Measurements from ENCODE around the gene RANBP10. TPM values are rescaled to one million over a fixed set of nuclear protein-coding genes. Genes with fewer than 3 reads are reported as not detected.

RANBP10 gene
- total and polyA plus RNA-seq, 2 donors (not counting 3 experiments of a cell fraction or from before 2014, with no cell fraction given): 25.6 to 28.8 TPM

GRCh38 chr16:67683767-67684166 is 122.6 kb downstream of the RANBP10 start:
- ChIA-PET CTCF (interaction anchor here (4.2 kb wide), 1 partner anchor 11 kb away, joined by 22 read pairs; no protein-coding TSS in a partner anchor), POLR2A (no interaction called here)
- H3K27me3 ChIP-seq (ENCODE audit: control insufficient read depth in 2 of 2, insufficient read depth in 2 of 2, low read length in 2 of 2): no peaks in the 10 kb centered on the region
- H3K4me1 ChIP-seq (ENCODE audit: control insufficient read depth, extremely low read depth, insufficient read depth, low read length): peaks cover 9% of the 10 kb centered on the region
- FAIRE-seq (no peak), DNase-seq (ENCODE audit: low read depth, low spot score) (no peak)
- no peaks in the 10 kb centered on the region for H3K9me3 ChIP-seq (replicated peaks; ENCODE audit: control insufficient read depth, insufficient read depth, low read length)
- H3K79me2 ChIP-seq (ENCODE audit: control insufficient read depth, insufficient read depth, low read length): peaks cover 2% of the 10 kb centered on the region
- no peaks in the 10 kb centered on the region for H3K9me1 ChIP-seq (replicated peaks; ENCODE audit: control insufficient read depth, extremely low read depth, insufficient read depth, low read length)
- intact Hi-C loops (cut with micrococcal nuclease) (no loop called here), dilution Hi-C loops (cut with MboI; ENCODE audit: extremely low pct_ligation_motif_present, low sequenced_read_pairs) (loop anchor here (25.0 kb wide), 1 partner anchor 229 kb away; no protein-coding TSS in a partner anchor)
- H3K4me2 ChIP-seq (ENCODE audit: insufficient read depth, low read length): no peak overlapping the region
- TF ChIP-seq POLR2A (IDR thresholded peaks at IDR 0.05; ENCODE audit: low read depth, low read length): no peak
- no peak for TF ChIP-seq MYC (IDR thresholded peaks at IDR 0.05; ENCODE audit: low read depth, low read length)
- TF ChIP-seq POLR2AphosphoS5 (IDR thresholded peaks at IDR 0.05; ENCODE audit: insufficient read depth, low read depth, low read length): no peak
- TF ChIP-seq CTCF (IDR thresholded peaks at IDR 0.05; ENCODE audit: extremely low read depth in 1 of 2, insufficient read depth in 1 of 2, low read depth in 1 of 2, low read length in 2 of 2): no peak
- TF ChIP-seq JUN (IDR thresholded peaks at IDR 0.05; ENCODE audit: borderline replicate concordance, insufficient read depth, insufficient read length, low read depth): no peak
- no peak for TF ChIP-seq EZH2 (IDR thresholded peaks at IDR 0.05; ENCODE audit: borderline replicate concordance, low read depth, low read length, severe bottlenecking)
- no peak for TF ChIP-seq FOS (IDR thresholded peaks at IDR 0.05; ENCODE audit: borderline replicate concordance, insufficient read depth, low read length)
- no peak for TF ChIP-seq GATA2 (IDR thresholded peaks at IDR 0.05; ENCODE audit: insufficient read depth, insufficient read length, low read depth, low read length)
- no peak for TF ChIP-seq MAX (IDR thresholded peaks at IDR 0.05; ENCODE audit: insufficient read depth, insufficient read length)
- no peak overlapping the region for H3K27ac ChIP-seq (ENCODE audit: insufficient read depth, low read depth, low read length)
- no TSS peak for BruUV-seq (replicated peaks)
- H3K36me3 ChIP-seq (ENCODE audit: control insufficient read depth in 2 of 2, extremely low read depth in 1 of 2, insufficient read depth in 2 of 2, low read length in 2 of 2): peaks cover 4 to 20% of the 10 kb centered on the region in 2 experiments
- peaks cover 3% of the 10 kb centered on the region for H4K20me1 ChIP-seq (replicated peaks; ENCODE audit: control insufficient read depth, extremely low read depth, insufficient read depth, low read length)
- no peak overlapping the region for H3K9ac ChIP-seq (replicated peaks; ENCODE audit: extremely low read depth, insufficient read depth, low read length)
- no peak overlapping the region for H3K4me3 ChIP-seq (replicated peaks in 1 of 3; ENCODE audit: insufficient read depth in 1 of 3, low read depth in 1 of 3, low read length in 3 of 3)
- no peak overlapping the region for H2AFZ ChIP-seq (ENCODE audit: low read depth, low read length)

Data from endothelial cell of umbilical vein (primary cell).